HepG2 (cell line): ENCODE data around the gene RTP2. TPM values are rescaled to one million over a fixed set of nuclear protein-coding genes. Genes with fewer than 3 reads are reported as not detected.

Experiments
- ATF5 ChIP-seq: sonication (generic); formaldehyde crosslinking; IDR thresholded peaks from 2 replicates; pipeline ENCODE4 v1.4.0; 2020; ENCODE audit warnings: mild to moderate bottlenecking, low read depth, missing genetic modification reagents
- ELF3 ChIP-seq: IDR thresholded peaks from 2 replicates; pipeline ENCODE4 v1.6.1; 2016; ENCODE audit warnings: missing genetic modification reagents, missing compliant biosample characterization
- GFI1 ChIP-seq: sonication (generic); formaldehyde crosslinking; IDR thresholded peaks from 2 replicates; pipeline ENCODE4 v1.5.0; 2020; ENCODE audit warnings: missing genetic modification reagents, mild to moderate bottlenecking, borderline replicate concordance
- HNRNPLL ChIP-seq: fragments of 200-400 bp; formaldehyde crosslinking; IDR thresholded peaks from 2 replicates; pipeline ENCODE4 v1.6.1; 2017; ENCODE audit warnings: mild to moderate bottlenecking, low read depth, low read length; ENCODE audit not compliant: poor library complexity, severe bottlenecking
- HOXD1 ChIP-seq: sonication (generic); formaldehyde crosslinking; IDR thresholded peaks from 2 replicates; pipeline ENCODE4 v1.5.0; 2020; ENCODE audit warnings: missing genetic modification reagents
- IKZF5 ChIP-seq: IDR thresholded peaks from 2 replicates; pipeline ENCODE4 v1.6.1; 2018; ENCODE audit warnings: missing genetic modification reagents, mild to moderate bottlenecking, missing compliant biosample characterization
- ISL2 ChIP-seq: sonication (generic); formaldehyde crosslinking; IDR thresholded peaks from 2 replicates; pipeline ENCODE4 v1.5.0; 2020; ENCODE audit warnings: missing genetic modification reagents
- MAX ChIP-seq: IDR thresholded peaks from 2 replicates; pipeline ENCODE4 v1.6.1; 2012; ENCODE audit warnings: inconsistent platforms
- PATZ1 ChIP-seq: sonication (generic); formaldehyde crosslinking; IDR thresholded peaks from 2 replicates; pipeline ENCODE4 v1.4.0; 2020; ENCODE audit warnings: missing genetic modification reagents
- POLR2AphosphoS5 ChIP-seq: IDR thresholded peaks from 2 replicates; pipeline ENCODE4 v1.6.1; 2012; ENCODE audit warnings: low read depth, low read length
- RAD21 ChIP-seq: fragments of 450-650 bp; formaldehyde crosslinking; IDR thresholded peaks from 2 replicates; pipeline ENCODE4 v1.5.0; 2020; ENCODE audit warnings: mild to moderate bottlenecking
- SOX6 ChIP-seq, 2 experiments: fragments of 450-650 bp in 1 of 2; sonication (generic) in 1 of 2; formaldehyde crosslinking in 1 of 2; IDR thresholded peaks; 2 replicates each; pipeline versions ENCODE4 v1.4.0 to v1.6.1; 2017 to 2020; ENCODE audit warnings: antibody characterized with exemption in 1 of 2, mild to moderate bottlenecking in 1 of 2, missing genetic modification reagents in 1 of 2
- STAG1 ChIP-seq: sonication (generic); formaldehyde crosslinking; IDR thresholded peaks from 2 replicates; pipeline ENCODE4 v1.4.0; 2020; ENCODE audit warnings: missing genetic modification reagents
- TP53 ChIP-seq: sonication (generic); formaldehyde crosslinking; conservative IDR thresholded peaks from 2 replicates; pipeline ENCODE4 v1.4.0; 2020; ENCODE audit warnings: missing genetic modification reagents
- ZBTB39 ChIP-seq: sonication (generic); formaldehyde crosslinking; IDR thresholded peaks from 2 replicates; pipeline ENCODE4 v1.5.0; 2020; ENCODE audit warnings: missing genetic modification reagents
- ZNF12 ChIP-seq: sonication (generic); formaldehyde crosslinking; IDR thresholded peaks from 2 replicates; pipeline ENCODE4 v1.5.0; 2020; ENCODE audit warnings: missing genetic modification reagents
- ZNF326 ChIP-seq: sonication (generic); formaldehyde crosslinking; IDR thresholded peaks from 2 replicates; pipeline ENCODE4 v1.4.0; 2020; ENCODE audit warnings: missing genetic modification reagents, borderline replicate concordance
- ZNF354B ChIP-seq: sonication (generic); formaldehyde crosslinking; IDR thresholded peaks from 2 replicates; pipeline ENCODE4 v1.8.0; 2022; ENCODE audit warnings: mild to moderate bottlenecking, missing genetic modification reagents
- ZNF382 ChIP-seq: sonication (generic); formaldehyde crosslinking; IDR thresholded peaks from 2 replicates; pipeline ENCODE4 v1.5.0; 2020; ENCODE audit warnings: missing genetic modification reagents, mild to moderate bottlenecking, borderline replicate concordance
- polyA plus RNA-seq, 8 experiments: library from polyadenylated mRNA; depleted of rRNA in 3 of 8; stranded (reverse) in 7 of 8; unstranded in 1 of 8; fragments of >200 nt; fragmentation: Illumina TruSeq in 4 of 8; extraction: Trizol in 4 of 8; gene quantifications; 2 replicates each; pipeline versions ENCODE4 v1.2.1 to v1.2.3, GENCODE V29; 2011 to 2016; ENCODE audit warnings: low read depth in 4 of 8, missing spikeins in 1 of 8, mixed read lengths in 1 of 8; ENCODE audit not compliant: insufficient read depth in 1 of 8
- total RNA-seq, 5 experiments: library from RNA; depleted of rRNA; stranded (reverse); fragments of >200 nt; fragmentation: Illumina TruSeq; extraction: Trizol; gene quantifications; 2 replicates each; pipeline ENCODE4 v1.2.3, GENCODE V29; 2016; ENCODE audit warnings: low read depth in 1 of 5

The RTP2 gene
- total and polyA plus RNA-seq, 2 of the 13 experiments (the other 11 are each of a cell fraction or from before 2014, with no cell fraction given): not detected

- TF ChIP-seq IKZF5 (CRISPR knock-in tag) (0 out of 2 replicates have a peak, but pooled peaks have one; percentile 11), ZNF326 (CRISPR knock-in tag) (no peak), TP53 (no peak), HNRNPLL (peak; percentile 67), SOX6 (IDR thresholded peaks at IDR 0.05) (no peak), SOX6 (CRISPR knock-in tag; IDR thresholded peaks at IDR 0.05) (peak; percentile 43), PATZ1 (peak; percentile 12), ISL2 (CRISPR knock-in tag) (0 out of 2 replicates have a peak, but pooled peaks have one; percentile 29), ZNF354B (0 out of 2 replicates have a peak, but pooled peaks have one; percentile 49), ELF3 (CRISPR knock-in tag) (0 out of 2 replicates have a peak, but pooled peaks have one; percentile 34), GFI1 (peak; percentile 40; the same call in 1 of the 2 replicates), MAX (peak; percentile 40; the same call in 1 of the 2 replicates), ZBTB39 (0 out of 2 replicates have a peak, but pooled peaks have one; percentile 23), ZNF382 (no peak), HOXD1 (no peak), STAG1 (CRISPR knock-in tag) (peak; percentile 86), ZNF12 (0 out of 2 replicates have a peak, but pooled peaks have one; percentile 30), RAD21 (CRISPR knock-in tag) (peak; percentile 79), POLR2AphosphoS5 (no peak; the same call in 1 of the 2 replicates), ATF5 (CRISPR knock-in tag) (no peak)
Observed at GRCh38 chr3:187741403-187742350, 39.3 kb upstream of the RTP2 start (continued).
